GM23248 (cell line): ENCODE measurements around the gene PKIB. TPM values are rescaled to one million over a fixed set of nuclear protein-coding genes. Genes with fewer than 3 reads are reported as not detected.

ENCODE experiments used
- DNase-seq: peaks from one replicate; pipeline ENCODE4 v3.0.0-alpha.2; 2015
- H2AFZ ChIP-seq: fragments of 200-600 bp; sonication (generic); 2 replicates; pipeline ENCODE4 v1.6.1; 2016; ENCODE audit warnings: antibody characterized with exemption
- H3F3A ChIP-seq: fragments of 200-600 bp; sonication (generic); 2 replicates; pipeline ENCODE4 v1.6.1; 2016; ENCODE audit warnings: mild to moderate bottlenecking, antibody characterized with exemption, mixed run types; ENCODE audit not compliant: insufficient read depth
- H3K27ac ChIP-seq: fragments of 200-600 bp; sonication (generic); 2 replicates; pipeline ENCODE4 v1.5.1; 2016; ENCODE audit warnings: mild to moderate bottlenecking
- H3K27me3 ChIP-seq: fragments of 200-600 bp; sonication (generic); replicated peaks from 2 replicates; pipeline ENCODE4 v1.6.1; 2016; ENCODE audit warnings: mild to moderate bottlenecking; ENCODE audit not compliant: insufficient read depth
- H3K36me3 ChIP-seq: fragments of 200-600 bp; sonication (generic); 2 replicates; pipeline ENCODE4 v1.6.1; 2016; ENCODE audit warnings: low read depth, mild to moderate bottlenecking
- H3K4me1 ChIP-seq: fragments of 200-600 bp; sonication (generic); 2 replicates; pipeline ENCODE4 v1.6.1; 2016; ENCODE audit warnings: mild to moderate bottlenecking; ENCODE audit not compliant: insufficient read depth
- H3K4me2 ChIP-seq: fragments of 200-600 bp; sonication (generic); one replicate; pipeline ENCODE4 v1.6.1; 2016; ENCODE audit warnings: mild to moderate bottlenecking; ENCODE audit not compliant: unreplicated experiment
- H3K4me3 ChIP-seq: fragments of 200-600 bp; sonication (generic); 2 replicates; pipeline ENCODE4 v1.5.1; 2016; ENCODE audit warnings: mild to moderate bottlenecking
- H3K79me2 ChIP-seq: fragments of 200-600 bp; sonication (generic); 2 replicates; pipeline ENCODE4 v1.6.1; 2016; ENCODE audit warnings: mild to moderate bottlenecking; ENCODE audit not compliant: insufficient read depth
- H3K9ac ChIP-seq: fragments of 200-600 bp; sonication (generic); 2 replicates; pipeline ENCODE4 v1.6.1; 2016; ENCODE audit warnings: mild to moderate bottlenecking
- H3K9me2 ChIP-seq: fragments of 200-600 bp; sonication (generic); 2 replicates; pipeline ENCODE4 v1.6.1; 2016; ENCODE audit warnings: mixed run types, mild to moderate bottlenecking, moderate library complexity; ENCODE audit not compliant: insufficient read depth
- H3K9me3 ChIP-seq: fragments of 200-600 bp; sonication (generic); one replicate; pipeline ENCODE4 v1.6.1; 2017; ENCODE audit warnings: low read depth
- H4K20me1 ChIP-seq: fragments of 200-600 bp; sonication (generic); 2 replicates; pipeline ENCODE4 v1.6.0; 2016; ENCODE audit not compliant: insufficient read depth
- EZH2 ChIP-seq: fragments of 200-600 bp; sonication (generic); IDR thresholded peaks from 2 replicates; pipeline ENCODE4 v1.6.1; 2018; ENCODE audit warnings: antibody characterized with exemption, mild to moderate bottlenecking; ENCODE audit not compliant: insufficient read depth, poor library complexity, severe bottlenecking
- EZH2phosphoT487 ChIP-seq: fragments of 200-600 bp; sonication (generic); IDR thresholded peaks from 2 replicates; pipeline ENCODE4 v1.6.1; 2018; ENCODE audit warnings: antibody characterized with exemption, moderate library complexity, mild to moderate bottlenecking, low read depth; ENCODE audit not compliant: insufficient read depth
- WGBS, 2 experiments: methylation state at CpG; one replicate each; pipeline ENCODE4 v1.1.6; 2015 to 2017; ENCODE audit warnings: low lambda C conversion rate in 2 of 2, low coverage in 1 of 2; ENCODE audit errors: missing lambda C conversion rate in 2 of 2; 5-methylcytosine and 5-hydroxymethylcytosine counted together
- in situ Hi-C: fragments of 300-500 bp; cut with MboI; formaldehyde crosslinking; loops from 2 replicates; pipeline ENCODE4 v1.15.0; 2020
- polyA plus RNA-seq: library from polyadenylated mRNA; unstranded; fragments of >200 nt; fragmentation: Nextera tagmentation; extraction: Ambion mirVana; gene quantifications from 2 replicates; pipeline ENCODE4 v1.2.1, GENCODE V29; 2016
- total RNA-seq: library from RNA; depleted of rRNA; stranded (reverse); fragments of >200 nt; shearing (Covaris generic); gene quantifications from 2 replicates; pipeline ENCODE4 v1.2.3, GENCODE V29; 2014; rRNA removed

The PKIB gene
- total RNA-seq: 1.3 TPM in 1 of 2 replicates, not detected in the other
- polyA plus RNA-seq: 0.40 and 0.77 TPM in 2 replicates

GRCh38 chr6:122609881-122610689 lies at the start of gene PKIB:
Gene PKIB, plus strand, starts transcription at chr6:122610405. Its CDS starts 107,390 bp downstream, at chr6:122717795.
- in situ Hi-C loops: no loop called here
- Histone ChIP-seq H3K4me1 (no peaks in the 10 kb centered on the region; the same call in 1 of the 2 replicates), H2AFZ (peak within 1 kb of the TSS; percentile 66), H3K9me3 (no peaks in the 10 kb centered on the region), H3K4me3 (peak within 1 kb of the TSS; percentile 67), H4K20me1 (no peaks in the 10 kb centered on the region), H3K27ac (no peak within 1 kb of the TSS), H3K36me3 (no peaks in the 10 kb centered on the region), H3K9ac (peak within 1 kb of the TSS; percentile 26; the same call in 1 of the 2 replicates), H3K79me2 (no peaks in the 10 kb centered on the region), H3K4me2 (peak within 1 kb of the TSS; percentile 75), H3F3A (no peaks in the 10 kb centered on the region), H3K9me2 (no peaks in the 10 kb centered on the region), H3K27me3 (peaks cover 24% of the 10 kb centered on the region)
- WGBS, 2 experiments: 6% methylated on average over 55 to 66 of the region's 66 CpGs
- peak; percentile 86 for DNase-seq
- no peak for TF ChIP-seq EZH2phosphoT487
- TF ChIP-seq EZH2: no peak

GRCh38 chr6:122563364-122564052 lies 46.7 kb upstream of the PKIB start:
- Histone ChIP-seq H3K79me2 (no peaks in the 10 kb centered on the region), H3K9ac (no peak overlapping the region), H3K9me2 (no peaks in the 10 kb centered on the region), H3K4me1 (no peaks in the 10 kb centered on the region), H3K27me3 (no peaks in the 10 kb centered on the region), H4K20me1 (no peaks in the 10 kb centered on the region), H3K4me2 (no peak overlapping the region), H2AFZ (no peak overlapping the region), H3K36me3 (no peaks in the 10 kb centered on the region), H3F3A (no peaks in the 10 kb centered on the region), H3K27ac (no peak overlapping the region), H3K4me3 (no peak overlapping the region), H3K9me3 (no peaks in the 10 kb centered on the region)
- in situ Hi-C loops: no loop called here
- no peak for DNase-seq
- WGBS, 2 experiments: 52 to 58% methylated on average over 8 of the region's 8 CpGs
- TF ChIP-seq EZH2phosphoT487 (no peak), EZH2 (no peak)

- Histone ChIP-seq H3K9me2 (no peaks in the 10 kb centered on the region), H3K27ac (no peak overlapping the region), H2AFZ (no peak overlapping the region), H3K79me2 (no peaks in the 10 kb centered on the region), H3K36me3 (no peaks in the 10 kb centered on the region), H3K9me3 (no peaks in the 10 kb centered on the region), H3F3A (no peaks in the 10 kb centered on the region), H4K20me1 (no peaks in the 10 kb centered on the region), H3K27me3 (no peaks in the 10 kb centered on the region), H3K9ac (no peak overlapping the region), H3K4me3 (no peak overlapping the region), H3K4me1 (no peaks in the 10 kb centered on the region), H3K4me2 (no peak overlapping the region)
- no peak for DNase-seq
- in situ Hi-C loops: no loop called here
- WGBS, 2 experiments: 32 to 39% methylated on average over 3 of the region's 3 CpGs
- TF ChIP-seq EZH2 (no peak), EZH2phosphoT487 (no peak)
Observed at GRCh38 chr6:122564230-122564629, 46.0 kb upstream of the PKIB start.

- no peaks in the 10 kb centered on the region for H3K27me3 ChIP-seq
- no peak overlapping the region for H3K9ac ChIP-seq
- no peak overlapping the region for H2AFZ ChIP-seq
- no peaks in the 10 kb centered on the region for H3F3A ChIP-seq
- in situ Hi-C loops: no loop called here
- H3K79me2 ChIP-seq: no peaks in the 10 kb centered on the region
- H3K4me2 ChIP-seq: no peak overlapping the region
- TF ChIP-seq EZH2 (no peak), EZH2phosphoT487 (no peak)
- H3K27ac ChIP-seq: no peak overlapping the region
- no peak overlapping the region for H3K4me3 ChIP-seq
- no peaks in the 10 kb centered on the region for H3K36me3 ChIP-seq
- no peak for DNase-seq
- no peaks in the 10 kb centered on the region for H3K9me2 ChIP-seq
- H4K20me1 ChIP-seq: no peaks in the 10 kb centered on the region
- no peaks in the 10 kb centered on the region for H3K9me3 ChIP-seq
- H3K4me1 ChIP-seq: no peaks in the 10 kb centered on the region
Observed at GRCh38 chr6:122565708-122566107, 44.5 kb upstream of the PKIB start.
